ENCODE results near the gene PSME2.

The PSME2 gene

DNA sequence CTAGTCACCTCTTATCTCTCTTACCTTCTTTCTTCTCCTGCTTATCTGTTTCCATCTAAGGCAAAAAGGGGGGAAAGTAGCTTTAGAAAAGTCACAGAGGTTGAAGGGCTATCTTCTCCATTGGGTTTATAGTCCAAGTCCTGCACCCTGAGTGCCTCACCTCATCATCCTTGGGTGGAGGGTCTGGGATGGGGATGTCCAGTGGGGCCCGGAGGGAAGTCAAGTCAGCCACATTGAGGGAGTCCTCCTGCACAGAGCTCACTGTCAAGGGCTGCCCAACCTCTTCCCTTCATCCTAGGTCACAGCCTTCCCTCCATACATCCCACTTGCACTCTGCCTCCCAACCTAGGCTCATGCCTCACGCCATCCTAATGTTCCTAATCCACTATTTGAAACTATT lies 1.2 kb downstream of the PSME2 start:
- TF ChIP-seq, protein P1, sequence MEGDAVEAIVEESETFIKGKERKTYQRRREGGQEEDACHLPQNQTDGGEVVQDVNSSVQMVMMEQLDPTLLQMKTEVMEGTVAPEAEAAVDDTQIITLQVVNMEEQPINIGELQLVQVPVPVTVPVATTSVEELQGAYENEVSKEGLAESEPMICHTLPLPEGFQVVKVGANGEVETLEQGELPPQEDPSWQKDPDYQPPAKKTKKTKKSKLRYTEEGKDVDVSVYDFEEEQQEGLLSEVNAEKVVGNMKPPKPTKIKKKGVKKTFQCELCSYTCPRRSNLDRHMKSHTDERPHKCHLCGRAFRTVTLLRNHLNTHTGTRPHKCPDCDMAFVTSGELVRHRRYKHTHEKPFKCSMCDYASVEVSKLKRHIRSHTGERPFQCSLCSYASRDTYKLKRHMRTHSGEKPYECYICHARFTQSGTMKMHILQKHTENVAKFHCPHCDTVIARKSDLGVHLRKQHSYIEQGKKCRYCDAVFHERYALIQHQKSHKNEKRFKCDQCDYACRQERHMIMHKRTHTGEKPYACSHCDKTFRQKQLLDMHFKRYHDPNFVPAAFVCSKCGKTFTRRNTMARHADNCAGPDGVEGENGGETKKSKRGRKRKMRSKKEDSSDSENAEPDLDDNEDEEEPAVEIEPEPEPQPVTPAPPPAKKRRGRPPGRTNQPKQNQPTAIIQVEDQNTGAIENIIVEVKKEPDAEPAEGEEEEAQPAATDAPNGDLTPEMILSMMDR (conservative IDR thresholded peaks at IDR 0.05; ENCODE audit: low read length) = no peak
- no peak for DNase-seq (ENCODE audit: low read depth)
- H3K4me3 ChIP-seq (ENCODE audit: low read length) = peak overlapping the region; percentile 97

DNA sequence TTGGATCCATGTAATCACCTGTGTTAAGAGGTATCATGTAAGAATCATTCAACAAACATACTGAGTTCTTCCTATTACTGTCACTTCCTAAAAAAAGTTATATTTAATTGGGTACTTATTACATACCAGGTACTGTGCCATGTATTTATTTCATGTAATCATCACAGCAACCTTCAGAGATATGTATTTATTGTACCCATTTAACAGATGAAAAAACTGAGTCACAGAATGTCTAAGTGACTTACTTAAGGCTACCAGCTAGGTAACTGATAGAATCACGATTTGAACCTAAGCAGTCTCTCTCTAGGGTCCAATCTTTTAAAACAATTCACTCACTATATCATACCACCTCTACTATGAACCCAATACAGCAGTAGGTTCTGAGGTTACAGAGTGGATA lies 2.0 kb downstream of the PSME2 start:
- DNase-seq (ENCODE audit: low read depth) = no peak

DNA sequence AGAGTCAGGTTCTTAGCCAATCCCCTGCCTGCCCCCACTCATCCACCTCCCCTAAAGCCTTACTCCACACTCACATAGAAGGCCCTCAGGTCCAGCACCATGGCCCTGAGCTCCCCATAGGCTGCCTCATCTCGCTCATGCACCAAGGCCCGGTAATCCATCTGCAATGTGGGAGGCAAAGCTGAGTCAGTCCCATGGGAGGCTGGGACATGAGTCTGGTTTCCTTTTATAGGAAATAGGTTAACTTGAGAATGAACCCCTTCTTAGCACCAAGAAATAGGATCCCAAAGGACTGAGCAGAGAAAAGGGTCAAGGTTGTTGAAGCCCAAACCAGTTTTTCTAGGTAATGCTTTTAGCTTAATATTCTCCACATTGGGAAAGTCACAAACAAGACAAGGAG lies 2.9 kb downstream of the PSME2 start:
- TF ChIP-seq, protein P1 (conservative IDR thresholded peaks at IDR 0.05; ENCODE audit: low read length) = no peak
- DNase-seq (ENCODE audit: low read depth) = peak; percentile 36
- no peak overlapping the region for H3K4me3 ChIP-seq (ENCODE audit: low read length)

More for the DNA sequence above, 2.0 kb downstream of the PSME2 start:
- H3K4me3 ChIP-seq (ENCODE audit: low read length) = no peak overlapping the region
- TF ChIP-seq, protein P1 (conservative IDR thresholded peaks at IDR 0.05; ENCODE audit: low read length) = no peak

DNA sequence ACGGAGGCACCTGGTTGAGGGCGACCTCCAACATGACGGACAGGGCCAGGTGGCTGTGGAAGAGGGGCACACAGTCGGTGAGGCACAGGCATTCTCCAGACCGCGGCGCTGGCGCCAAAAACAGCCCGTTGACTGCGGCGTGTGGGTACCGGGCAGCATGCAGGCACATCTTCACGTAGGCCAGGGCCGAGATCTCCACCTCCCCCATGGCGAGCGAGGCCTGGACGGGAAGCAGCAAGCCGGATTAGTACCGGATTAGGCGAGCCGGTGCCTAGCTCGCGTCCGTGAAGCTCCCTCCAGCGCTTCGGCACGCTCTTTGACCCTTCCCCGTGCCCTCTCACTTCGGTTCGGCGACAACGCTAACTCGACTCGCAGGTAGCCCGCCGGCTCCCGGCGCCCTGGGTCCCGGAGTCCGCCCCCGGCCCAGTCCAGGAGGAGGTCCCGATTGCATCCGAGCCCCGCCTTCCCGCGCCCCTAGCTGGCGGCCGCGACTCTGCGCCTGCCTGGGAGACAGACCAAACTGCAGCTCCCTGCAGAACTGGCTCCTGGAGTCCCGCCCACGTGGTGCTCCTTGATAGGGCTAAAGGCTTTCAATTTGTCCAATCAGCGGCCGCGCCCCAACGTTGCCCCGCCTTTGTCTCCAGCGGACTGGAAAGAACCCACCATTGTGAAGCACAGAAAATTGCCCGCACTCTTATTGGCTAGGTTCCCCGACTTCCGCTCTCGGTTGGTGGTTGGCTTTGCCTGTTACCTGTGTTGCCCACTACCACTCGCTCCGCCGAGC lies 5.1 kb downstream of the PSME2 start, which contains the start of gene EMC9:
TSS of gene EMC9 (minus strand) at position 495 of the 784 bp plus-strand sequence. CDS start at position 208, 287 bp downstream.
- TF ChIP-seq, protein P1 (conservative IDR thresholded peaks at IDR 0.05; ENCODE audit: low read length) = peak; percentile 32
- peak within 1 kb of the TSS; percentile 93 for H3K4me3 ChIP-seq (ENCODE audit: low read length)
- peak; percentile 98 for DNase-seq (ENCODE audit: low read depth)

DNA sequence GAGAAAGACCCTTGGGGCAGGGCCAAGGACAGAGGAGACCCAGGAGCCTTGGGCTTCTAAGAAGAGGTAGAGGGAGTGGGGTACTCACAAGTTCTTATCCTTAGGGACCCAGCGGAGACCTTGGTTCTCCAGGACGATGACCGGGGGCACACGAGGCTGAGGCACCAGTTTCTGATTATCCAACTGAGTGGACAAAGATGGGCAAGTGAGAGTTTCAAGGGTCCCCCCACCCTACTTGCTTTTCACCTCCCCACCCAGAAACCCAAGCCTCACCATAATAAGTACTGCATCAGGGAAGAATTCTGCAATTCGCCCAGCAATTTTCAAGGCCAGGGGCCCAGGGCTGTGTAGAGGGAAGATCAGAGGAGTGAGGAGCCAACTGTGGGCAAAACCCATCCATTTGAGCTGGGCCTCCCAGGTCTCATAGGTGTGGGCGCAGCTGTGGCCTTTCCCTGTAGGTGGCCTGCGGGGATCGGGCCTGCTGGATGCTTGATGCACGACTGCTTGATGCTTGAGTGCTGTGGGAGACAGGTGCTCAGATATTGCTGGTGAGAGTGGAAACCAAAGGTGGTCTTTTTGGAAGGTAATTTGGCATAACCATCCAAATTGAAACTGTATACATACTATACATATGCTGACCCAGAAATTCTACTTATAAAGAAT lies 7.0 kb downstream of the PSME2 start:
- DNase-seq (ENCODE audit: low read depth) = no peak
- TF ChIP-seq, protein P1 (conservative IDR thresholded peaks at IDR 0.05; ENCODE audit: low read length) = no peak
- no peak overlapping the region for H3K4me3 ChIP-seq (ENCODE audit: low read length)

DNA sequence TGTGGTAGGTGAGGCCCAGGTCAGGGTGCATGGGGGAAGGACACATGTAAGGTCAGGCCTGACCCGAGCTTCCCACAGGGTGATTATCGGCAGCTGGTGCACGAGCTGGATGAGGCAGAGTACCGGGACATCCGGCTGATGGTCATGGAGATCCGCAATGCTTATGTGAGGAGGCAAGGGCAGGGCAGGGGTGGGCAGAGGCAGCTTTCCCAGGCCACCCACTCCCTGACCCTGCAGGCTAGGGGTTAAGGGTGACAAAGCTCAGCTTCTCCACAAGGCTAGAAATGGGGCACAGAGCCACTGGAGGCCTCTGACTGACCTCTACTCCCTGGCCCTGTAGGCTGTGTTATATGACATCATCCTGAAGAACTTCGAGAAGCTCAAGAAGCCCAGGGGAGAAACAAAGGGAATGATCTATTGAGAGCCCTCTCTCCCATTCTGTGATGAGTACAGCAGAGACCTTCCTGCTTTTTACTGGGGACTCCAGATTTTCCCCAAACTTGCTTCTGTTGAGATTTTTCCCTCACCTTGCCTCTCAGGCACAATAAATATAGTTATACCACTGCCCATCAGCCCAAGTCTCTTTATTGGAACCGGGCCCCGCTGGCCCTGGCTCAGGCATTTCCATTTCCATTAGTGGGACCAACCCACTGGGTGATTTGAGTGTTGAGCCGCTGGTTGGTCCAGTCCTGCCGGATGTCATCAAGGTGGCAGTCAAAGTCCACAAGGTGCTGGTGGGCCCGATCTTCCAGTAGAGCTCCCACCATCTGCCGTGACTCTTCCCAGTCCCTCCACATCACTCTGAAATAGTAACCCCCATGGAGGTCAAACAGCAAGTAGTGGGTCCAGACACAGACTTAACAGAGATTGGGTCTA lies 7.8 kb downstream of the PSME2 start:
- H3K4me3 ChIP-seq (ENCODE audit: low read length) = no peak overlapping the region
- no peak for DNase-seq (ENCODE audit: low read depth)
- TF ChIP-seq, protein P1 (conservative IDR thresholded peaks at IDR 0.05; ENCODE audit: low read length) = no peak

Measured in AG10803 (cell line).